ENCODE data around the gene PDF. TPM values are rescaled to one million over a fixed set of nuclear protein-coding genes. Genes with fewer than 3 reads are reported as not detected.
"Not testable (repeated sequence)": the region's sequence is repeated elsewhere in the genome, so short reads cannot be mapped to it uniquely, and the experiment has no call there.

PDF gene
- total RNA-seq, 1 donor from 2014 or later, result 21.5 TPM

GRCh38 chr16:69307856-69308255 lies 22.5 kb downstream of the PDF start:
- no peak overlapping the region for H3K27ac Mint-ChIP-seq
- no peak overlapping the region for H3K4me3 Mint-ChIP-seq
- intact Hi-C loops (cut with micrococcal nuclease), result no loop called here
- H3K4me1 Mint-ChIP-seq (ENCODE audit: low read depth), result peaks cover 13% of the 10 kb centered on the region
- H3K9me3 Mint-ChIP-seq, result no peaks in the 10 kb centered on the region
- no peaks in the 10 kb centered on the region for H3K27me3 Mint-ChIP-seq (ENCODE audit: insufficient read depth)
- peaks cover 13% of the 10 kb centered on the region for H3K36me3 Mint-ChIP-seq (ENCODE audit: low read depth)
- DNase-seq (ENCODE audit: low spot score), result no peak

DNA sequence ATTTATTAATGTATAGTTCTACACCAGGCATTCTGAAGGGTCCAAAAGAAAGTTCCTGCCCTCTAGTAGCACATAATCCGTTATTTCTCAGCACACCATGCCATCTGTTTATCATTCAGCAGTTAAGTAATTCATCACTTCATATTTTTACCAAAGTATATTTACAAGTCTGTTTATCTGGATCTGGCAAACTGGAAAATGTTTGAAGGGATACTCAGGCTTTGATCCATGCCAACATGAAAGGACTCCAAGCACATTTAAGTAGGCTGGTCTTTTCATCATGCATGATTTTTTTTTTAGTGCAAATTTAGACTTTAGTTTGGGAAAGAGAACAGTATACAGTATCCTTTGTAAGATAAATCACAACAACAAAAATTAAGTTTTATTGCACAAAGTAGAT lies 23.3 kb downstream of the PDF start:
- DNase-seq (ENCODE audit: low spot score), result no peak
- intact Hi-C loops (cut with micrococcal nuclease), result no loop called here
- Mint-ChIP-seq H3K27me3 (ENCODE audit: insufficient read depth) (no peaks in the 10 kb centered on the region), H3K36me3 (ENCODE audit: low read depth) (peaks cover 12% of the 10 kb centered on the region), H3K9me3 (no peaks in the 10 kb centered on the region), H3K27ac (no peak overlapping the region), H3K4me1 (ENCODE audit: low read depth) (peaks cover 10% of the 10 kb centered on the region), H3K4me3 (no peak overlapping the region)

DNA sequence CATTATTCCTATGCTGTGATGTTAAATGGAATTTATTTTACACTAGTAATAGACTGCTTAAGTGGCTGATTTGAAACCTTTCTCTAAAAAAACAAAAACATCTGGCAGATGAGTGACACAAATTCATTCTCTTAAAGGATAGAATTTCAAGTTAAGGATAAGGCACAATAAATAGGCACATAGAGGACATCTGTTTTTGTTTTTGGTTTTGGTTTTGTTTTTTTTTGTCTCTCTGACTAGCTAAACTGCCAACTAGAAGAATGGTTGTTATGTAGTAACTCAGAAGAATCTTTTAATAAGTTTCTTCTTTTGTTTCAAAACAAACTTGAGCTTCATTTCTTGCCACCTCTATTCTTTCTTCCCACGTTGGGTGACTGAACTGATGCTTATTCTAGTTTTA lies 24.4 kb downstream of the PDF start:
- intact Hi-C loops (cut with micrococcal nuclease), result no loop called here
- DNase-seq (ENCODE audit: low spot score), result no peak
- Mint-ChIP-seq H3K4me3 (no peak overlapping the region), H3K36me3 (ENCODE audit: low read depth) (peaks cover 8% of the 10 kb centered on the region), H3K27ac (no peak overlapping the region), H3K4me1 (ENCODE audit: low read depth) (peaks cover 7% of the 10 kb centered on the region), H3K9me3 (no peaks in the 10 kb centered on the region), H3K27me3 (ENCODE audit: insufficient read depth) (no peaks in the 10 kb centered on the region)

GRCh38 chr16:69302301-69302700 lies 28.1 kb downstream of the PDF start:
- H3K4me3 Mint-ChIP-seq, result no peak overlapping the region
- H3K36me3 Mint-ChIP-seq (ENCODE audit: low read depth), result peaks cover 13% of the 10 kb centered on the region
- H3K4me1 Mint-ChIP-seq (ENCODE audit: low read depth), result no peaks in the 10 kb centered on the region
- no peak for DNase-seq (ENCODE audit: low spot score)
- intact Hi-C loops (cut with micrococcal nuclease), result no loop called here
- no peak overlapping the region for H3K27ac Mint-ChIP-seq
- H3K27me3 Mint-ChIP-seq (ENCODE audit: insufficient read depth), result no peaks in the 10 kb centered on the region
- H3K9me3 Mint-ChIP-seq, result no peaks in the 10 kb centered on the region

- H3K27ac Mint-ChIP-seq, result no peak overlapping the region
- no peak overlapping the region for H3K4me3 Mint-ChIP-seq
- H3K36me3 Mint-ChIP-seq (ENCODE audit: low read depth), result peaks cover 13% of the 10 kb centered on the region
- intact Hi-C loops (cut with micrococcal nuclease), result no loop called here
- H3K9me3 Mint-ChIP-seq, result no peaks in the 10 kb centered on the region
- H3K4me1 Mint-ChIP-seq (ENCODE audit: low read depth), result no peaks in the 10 kb centered on the region
- DNase-seq (ENCODE audit: low spot score), result no peak
- no peaks in the 10 kb centered on the region for H3K27me3 Mint-ChIP-seq (ENCODE audit: insufficient read depth)
Observed at GRCh38 chr16:69301861-69302260, 28.5 kb downstream of the PDF start.

DNA sequence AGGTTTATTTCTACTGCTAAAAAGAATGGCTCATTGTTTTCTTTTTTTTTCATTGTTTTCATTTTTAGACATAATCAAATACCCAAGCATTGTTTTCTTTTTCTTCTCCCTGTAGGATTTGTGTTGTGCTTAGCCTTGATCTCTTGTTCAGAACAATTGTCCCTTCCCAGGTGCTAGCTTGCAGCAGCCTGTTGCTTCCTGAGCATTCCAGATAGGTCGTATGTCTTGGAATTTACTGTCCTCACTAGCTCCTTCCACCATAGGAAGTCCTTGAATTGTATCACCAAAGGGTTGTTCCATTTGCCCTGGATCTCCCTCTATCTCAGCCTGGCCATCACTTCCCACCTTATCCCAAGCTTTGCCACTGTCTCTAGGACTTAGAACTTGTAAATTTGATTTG lies 29.2 kb downstream of the PDF start:
- peaks cover 15% of the 10 kb centered on the region for H3K36me3 Mint-ChIP-seq (ENCODE audit: low read depth)
- DNase-seq (ENCODE audit: low spot score), result no peak
- H3K4me3 Mint-ChIP-seq, result no peak overlapping the region
- no peaks in the 10 kb centered on the region for H3K9me3 Mint-ChIP-seq
- no peaks in the 10 kb centered on the region for H3K4me1 Mint-ChIP-seq (ENCODE audit: low read depth)
- H3K27me3 Mint-ChIP-seq (ENCODE audit: insufficient read depth), result no peaks in the 10 kb centered on the region
- H3K27ac Mint-ChIP-seq, result no peak overlapping the region
- intact Hi-C loops (cut with micrococcal nuclease), result no loop called here

DNA sequence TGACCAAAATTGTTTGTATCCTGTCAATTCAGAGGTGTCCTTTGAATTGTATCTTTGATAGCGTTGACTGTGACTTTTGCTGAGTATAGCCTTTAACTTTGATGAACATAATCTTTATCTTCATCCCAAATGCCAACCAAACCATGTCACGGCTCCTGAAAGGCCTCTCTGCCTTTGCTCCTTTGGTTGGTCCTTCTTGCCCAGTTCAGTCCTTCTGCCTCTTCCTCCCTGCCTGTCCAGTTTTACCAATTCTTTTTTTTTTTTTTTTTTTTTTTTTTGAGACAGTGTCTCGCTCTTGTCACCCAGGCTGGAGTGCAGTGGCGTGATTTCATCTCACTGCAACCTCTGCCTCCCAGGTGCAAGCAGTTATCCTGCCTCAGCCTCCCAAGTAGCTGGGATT lies 32.1 kb downstream of the PDF start:
- Mint-ChIP-seq H3K36me3 (ENCODE audit: low read depth) (peaks cover 10% of the 10 kb centered on the region), H3K27me3 (ENCODE audit: insufficient read depth) (no peaks in the 10 kb centered on the region)

GRCh38 chr16:69296771-69297170 lies 33.6 kb downstream of the PDF start:
- DNase-seq (ENCODE audit: low spot score); H3K9me3 Mint-ChIP-seq; H3K27me3 Mint-ChIP-seq (ENCODE audit: insufficient read depth); intact Hi-C loops (cut with micrococcal nuclease); H3K4me1 Mint-ChIP-seq (ENCODE audit: low read depth); H3K27ac Mint-ChIP-seq; H3K36me3 Mint-ChIP-seq (ENCODE audit: low read depth); H3K4me3 Mint-ChIP-seq: not testable (repeated sequence)

More for the DNA sequence above, 32.1 kb downstream of the PDF start:
- no peaks in the 10 kb centered on the region for H3K4me1 Mint-ChIP-seq (ENCODE audit: low read depth)
- intact Hi-C loops (cut with micrococcal nuclease), result no loop called here
- no peak overlapping the region for H3K4me3 Mint-ChIP-seq
- peak overlapping the region; percentile 48 for H3K27ac Mint-ChIP-seq
- DNase-seq (ENCODE audit: low spot score), result no peak
- H3K9me3 Mint-ChIP-seq, result no peaks in the 10 kb centered on the region

- H3K9me3 Mint-ChIP-seq, result no peaks in the 10 kb centered on the region
- no peak overlapping the region for H3K4me3 Mint-ChIP-seq
- intact Hi-C loops (cut with micrococcal nuclease), result no loop called here
- no peak for DNase-seq (ENCODE audit: low spot score)
- H3K36me3 Mint-ChIP-seq (ENCODE audit: low read depth), result peaks cover 4% of the 10 kb centered on the region
- H3K27ac Mint-ChIP-seq, result no peak overlapping the region
- H3K27me3 Mint-ChIP-seq (ENCODE audit: insufficient read depth), result no peaks in the 10 kb centered on the region
- H3K4me1 Mint-ChIP-seq (ENCODE audit: low read depth), result no peaks in the 10 kb centered on the region
Observed at GRCh38 chr16:69294051-69294450, 36.3 kb downstream of the PDF start.

DNA sequence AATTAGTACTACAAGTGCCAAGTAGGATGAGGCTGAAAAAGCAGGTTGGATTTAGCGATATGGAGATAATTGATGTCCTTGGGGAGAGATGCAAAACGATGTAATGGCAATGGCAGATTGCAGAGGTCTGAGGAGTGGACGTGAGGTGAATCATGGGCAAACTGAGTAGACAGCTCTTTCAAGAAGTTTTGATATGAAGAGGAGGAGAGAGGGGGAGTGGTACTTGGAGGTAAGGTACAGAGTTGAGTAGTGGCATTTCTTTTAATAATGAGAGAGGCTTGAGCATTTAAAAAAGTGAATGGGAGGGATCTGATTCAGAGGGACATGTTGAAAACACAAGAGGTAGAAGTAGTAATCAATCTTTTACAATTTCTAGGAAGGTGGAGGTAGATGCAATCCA lies 37.0 kb downstream of the PDF start:
- H3K36me3 Mint-ChIP-seq (ENCODE audit: low read depth), result peaks cover 4% of the 10 kb centered on the region
- H3K27ac Mint-ChIP-seq, result no peak overlapping the region
- H3K4me3 Mint-ChIP-seq, result no peak overlapping the region
- intact Hi-C loops (cut with micrococcal nuclease), result no loop called here
- no peak for DNase-seq (ENCODE audit: low spot score)
- H3K9me3 Mint-ChIP-seq, result no peaks in the 10 kb centered on the region
- H3K27me3 Mint-ChIP-seq (ENCODE audit: insufficient read depth), result no peaks in the 10 kb centered on the region
- H3K4me1 Mint-ChIP-seq (ENCODE audit: low read depth), result no peaks in the 10 kb centered on the region

DNA sequence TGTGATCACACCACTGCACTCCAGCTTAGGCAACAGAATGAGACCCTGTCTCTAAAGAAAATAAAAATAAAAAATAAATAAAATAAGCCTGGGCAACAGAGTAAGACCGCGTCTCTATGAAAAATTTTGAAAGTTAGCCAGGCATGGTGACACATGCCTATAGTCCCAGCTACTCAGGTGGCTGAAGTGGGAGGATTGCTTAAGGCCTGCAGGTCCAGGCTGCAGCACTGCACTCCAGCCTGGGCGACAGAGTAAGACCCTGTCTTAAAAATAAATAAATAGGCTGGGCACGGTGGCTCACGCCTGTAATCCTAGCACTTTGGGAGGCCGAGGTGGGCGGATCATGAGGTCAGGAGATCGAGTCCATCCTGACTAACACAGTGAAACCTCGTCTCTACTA lies 38.7 kb downstream of the PDF start:
- H3K9me3 Mint-ChIP-seq; H3K36me3 Mint-ChIP-seq (ENCODE audit: low read depth); H3K4me1 Mint-ChIP-seq (ENCODE audit: low read depth); DNase-seq (ENCODE audit: low spot score); H3K27me3 Mint-ChIP-seq (ENCODE audit: insufficient read depth); intact Hi-C loops (cut with micrococcal nuclease); H3K27ac Mint-ChIP-seq; H3K4me3 Mint-ChIP-seq: not testable (repeated sequence)

DNA sequence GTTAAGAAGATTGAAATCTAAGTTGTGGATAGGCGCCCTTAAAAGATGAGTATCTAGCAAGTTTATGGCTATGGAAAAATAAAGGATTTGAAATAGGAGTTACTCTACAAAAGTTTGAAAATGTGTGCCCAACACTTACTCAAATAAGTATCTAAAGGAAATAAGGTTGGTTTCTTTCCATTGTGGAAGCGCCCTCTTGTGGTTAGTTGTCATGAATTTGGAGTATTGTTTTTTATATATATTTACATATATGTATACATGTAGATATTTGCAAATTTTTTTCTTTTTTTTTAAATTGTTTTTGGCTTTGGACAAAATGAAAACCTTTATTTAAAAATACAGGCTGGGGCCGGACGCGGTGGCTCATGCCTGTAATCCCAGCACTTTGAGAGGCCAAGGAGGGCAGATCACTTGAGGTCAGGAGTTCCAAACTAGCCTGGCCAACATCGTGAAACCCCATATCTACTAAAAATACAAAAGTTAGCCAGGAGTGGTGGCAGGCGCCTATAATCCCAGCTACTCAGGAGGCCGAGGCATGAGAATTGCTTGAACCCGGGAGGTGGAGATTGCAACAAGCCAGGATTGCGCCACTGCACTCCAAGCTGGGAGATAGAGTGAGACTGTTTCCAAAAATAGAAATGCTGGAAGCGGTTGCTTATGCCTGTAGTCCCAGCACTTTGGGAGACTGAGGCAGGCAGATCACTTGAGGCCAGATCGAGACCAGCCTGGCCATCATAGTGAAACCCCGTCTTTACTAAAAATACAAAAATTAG lies 43.3 kb downstream of the PDF start:
- DNase-seq (ENCODE audit: low spot score), result peak; percentile 12
- Mint-ChIP-seq H3K27ac (no peak overlapping the region), H3K4me3 (no peak overlapping the region), H3K27me3 (ENCODE audit: insufficient read depth) (no peaks in the 10 kb centered on the region), H3K9me3 (no peaks in the 10 kb centered on the region), H3K36me3 (ENCODE audit: low read depth) (peaks cover 3% of the 10 kb centered on the region), H3K4me1 (ENCODE audit: low read depth) (peaks cover 5% of the 10 kb centered on the region)
- intact Hi-C loops (cut with micrococcal nuclease), result loop anchor here (1.0 to 5.0 kb wide), 4 partner anchors 100 to 440 kb away; partner anchors contain the start of gene SNTB2

- Mint-ChIP-seq H3K27ac (no peak overlapping the region), H3K4me3 (no peak overlapping the region), H3K4me1 (ENCODE audit: low read depth) (peaks cover 5% of the 10 kb centered on the region), H3K9me3 (no peaks in the 10 kb centered on the region), H3K27me3 (ENCODE audit: insufficient read depth) (no peaks in the 10 kb centered on the region), H3K36me3 (ENCODE audit: low read depth) (peaks cover 3% of the 10 kb centered on the region)
- intact Hi-C loops (cut with micrococcal nuclease), result loop anchor here (5.0 kb wide), 2 partner anchors 118 to 438 kb away; no protein-coding TSS in a partner anchor
- DNase-seq (ENCODE audit: low spot score), result no peak
Observed at GRCh38 chr16:69285240-69285639, 45.1 kb downstream of the PDF start.

- Mint-ChIP-seq H3K4me3 (no peak overlapping the region), H3K27ac (no peak overlapping the region), H3K36me3 (ENCODE audit: low read depth) (peaks cover 3% of the 10 kb centered on the region), H3K4me1 (ENCODE audit: low read depth) (peaks cover 5% of the 10 kb centered on the region), H3K9me3 (no peaks in the 10 kb centered on the region), H3K27me3 (ENCODE audit: insufficient read depth) (no peaks in the 10 kb centered on the region)
- DNase-seq (ENCODE audit: low spot score), result no peak
- intact Hi-C loops (cut with micrococcal nuclease), result no loop called here
Observed at GRCh38 chr16:69283851-69284250, 46.5 kb downstream of the PDF start.

Data from activated T-helper 1 cell treated with anti-CD3 and anti-CD28 coated beads, Interleukin-12 subunit alpha, Interleukin-12 subunit beta, Interleukin-2, Interleukin-4 antibody, amounts not matched to agents 30 ng/mL and 10 ng/mL and 1 ng/mL, durations not matched to agents 14 hours and 24 hours and 36 hours (primary cell).